ENCODE measurements around the gene PPP2R5C. TPM values are rescaled to one million over a fixed set of nuclear protein-coding genes. Genes with fewer than 3 reads are reported as not detected.

PPP2R5C gene
- total RNA-seq, 1 experiment from 2014 or later = 96.1 TPM

DNA sequence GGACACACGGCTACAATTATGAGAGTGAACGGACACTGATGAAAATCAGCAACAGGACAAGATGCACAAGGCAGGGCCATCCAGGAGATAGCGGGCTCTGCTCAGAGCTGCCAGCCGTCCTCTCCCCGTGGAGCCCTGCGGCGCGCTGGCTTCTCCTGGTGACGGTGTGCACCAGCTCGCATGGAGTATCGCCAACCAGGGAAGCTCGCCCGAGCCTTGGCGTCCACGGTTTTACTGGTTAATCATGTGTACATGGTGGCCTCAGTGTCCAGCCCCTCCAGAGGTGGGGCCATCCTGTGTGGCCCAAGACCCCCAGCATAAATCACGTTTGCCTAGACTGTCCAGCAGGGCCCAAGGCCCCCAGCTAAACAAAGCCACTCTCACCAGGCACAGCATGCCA, 171.7 kb downstream of the PPP2R5C start:
- Histone ChIP-seq H3K4me3 (ENCODE audit: low read length) (no peak overlapping the region), H3K27me3 (ENCODE audit: low read length) (no peaks in the 10 kb centered on the region), H3K79me2 (ENCODE audit: low read length) (no peaks in the 10 kb centered on the region), H3K9ac (ENCODE audit: low read length) (no peak overlapping the region), H3K27ac (ENCODE audit: low read length) (no peak overlapping the region), H3K4me2 (ENCODE audit: low read length) (no peak overlapping the region), H4K20me1 (ENCODE audit: low read length) (no peaks in the 10 kb centered on the region), H3F3A (ENCODE audit: low read length, unreplicated experiment) (no peaks in the 10 kb centered on the region), H3K4me1 (ENCODE audit: insufficient read depth, low read length) (no peaks in the 10 kb centered on the region), H2AFZ (ENCODE audit: low read length) (no peak overlapping the region), H3K9me2 (replicated peaks; ENCODE audit: low read length) (no peaks in the 10 kb centered on the region), H3K9me3 (ENCODE audit: low read length) (no peaks in the 10 kb centered on the region), H3K36me3 (ENCODE audit: low read depth, low read length) (no peaks in the 10 kb centered on the region)
- BruUV-seq (replicated peaks) = no TSS peak
- ATAC-seq (no peak; the same call in 1 of the 2 replicates), DNase-seq (no peak)
- ChIA-PET CTCF (interaction anchor here (0.6 kb wide), 1 partner anchor 99 kb away, joined by 3 read pairs; no protein-coding TSS in a partner anchor), POLR2A (ENCODE audit: unreplicated experiment) (no interaction called here)
- intact Hi-C loops (cut with micrococcal nuclease) = no loop called here
- TF ChIP-seq EZH2phosphoT487 (IDR thresholded peaks at IDR 0.05; ENCODE audit: borderline replicate concordance, low read length) = no peak
- TF ChIP-seq, protein P1, sequence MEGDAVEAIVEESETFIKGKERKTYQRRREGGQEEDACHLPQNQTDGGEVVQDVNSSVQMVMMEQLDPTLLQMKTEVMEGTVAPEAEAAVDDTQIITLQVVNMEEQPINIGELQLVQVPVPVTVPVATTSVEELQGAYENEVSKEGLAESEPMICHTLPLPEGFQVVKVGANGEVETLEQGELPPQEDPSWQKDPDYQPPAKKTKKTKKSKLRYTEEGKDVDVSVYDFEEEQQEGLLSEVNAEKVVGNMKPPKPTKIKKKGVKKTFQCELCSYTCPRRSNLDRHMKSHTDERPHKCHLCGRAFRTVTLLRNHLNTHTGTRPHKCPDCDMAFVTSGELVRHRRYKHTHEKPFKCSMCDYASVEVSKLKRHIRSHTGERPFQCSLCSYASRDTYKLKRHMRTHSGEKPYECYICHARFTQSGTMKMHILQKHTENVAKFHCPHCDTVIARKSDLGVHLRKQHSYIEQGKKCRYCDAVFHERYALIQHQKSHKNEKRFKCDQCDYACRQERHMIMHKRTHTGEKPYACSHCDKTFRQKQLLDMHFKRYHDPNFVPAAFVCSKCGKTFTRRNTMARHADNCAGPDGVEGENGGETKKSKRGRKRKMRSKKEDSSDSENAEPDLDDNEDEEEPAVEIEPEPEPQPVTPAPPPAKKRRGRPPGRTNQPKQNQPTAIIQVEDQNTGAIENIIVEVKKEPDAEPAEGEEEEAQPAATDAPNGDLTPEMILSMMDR (conservative IDR thresholded peaks at IDR 0.05; ENCODE audit: low read depth, low read length) = no peak
- TF ChIP-seq EZH2 (IDR thresholded peaks at IDR 0.05; ENCODE audit: low read length, unreplicated experiment) = no peak

DNA sequence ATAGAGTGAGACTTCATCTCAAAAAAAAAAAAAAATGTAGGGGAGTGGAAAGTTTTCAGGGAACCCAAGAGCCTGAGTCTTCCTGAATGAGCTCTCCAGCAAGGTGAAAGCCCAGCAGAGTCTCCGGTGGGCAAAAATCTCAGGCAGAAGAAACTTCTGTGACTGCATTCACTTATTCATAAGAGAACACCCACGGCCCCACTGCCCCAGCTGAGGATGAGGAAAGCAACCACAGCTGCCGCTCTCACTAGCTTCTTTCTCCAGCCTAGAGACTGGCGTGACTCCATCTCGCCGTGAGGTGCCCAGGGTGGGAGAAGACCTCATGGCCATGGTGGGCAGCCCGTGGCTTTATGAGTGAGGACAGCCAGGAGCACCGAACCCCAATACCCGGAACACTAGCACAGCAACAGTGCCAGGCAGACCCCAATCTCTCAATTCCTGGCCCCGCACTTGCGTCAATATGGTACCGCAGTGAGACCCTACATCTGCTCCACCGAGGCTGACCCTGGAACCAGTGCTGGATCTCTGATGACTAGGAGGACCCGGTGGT, 173.2 kb downstream of the PPP2R5C start:
- Histone ChIP-seq H3K79me2 (ENCODE audit: low read length) (no peaks in the 10 kb centered on the region), H3K4me1 (ENCODE audit: insufficient read depth, low read length) (no peaks in the 10 kb centered on the region), H3K9me3 (ENCODE audit: low read length) (no peaks in the 10 kb centered on the region), H3K4me3 (ENCODE audit: low read length) (no peak overlapping the region), H3K4me2 (ENCODE audit: low read length) (no peak overlapping the region), H3K9me2 (replicated peaks; ENCODE audit: low read length) (no peaks in the 10 kb centered on the region), H2AFZ (ENCODE audit: low read length) (no peak overlapping the region), H3K36me3 (ENCODE audit: low read depth, low read length) (no peaks in the 10 kb centered on the region), H3K27me3 (ENCODE audit: low read length) (no peaks in the 10 kb centered on the region), H4K20me1 (ENCODE audit: low read length) (no peaks in the 10 kb centered on the region), H3F3A (ENCODE audit: low read length, unreplicated experiment) (no peaks in the 10 kb centered on the region), H3K9ac (ENCODE audit: low read length) (no peak overlapping the region), H3K27ac (ENCODE audit: low read length) (no peak overlapping the region)
- no peak for TF ChIP-seq EZH2phosphoT487 (IDR thresholded peaks at IDR 0.05; ENCODE audit: borderline replicate concordance, low read length)
- no peak for ATAC-seq
- no peak for DNase-seq
- CTCF ChIA-PET = no interaction called here
- intact Hi-C loops (cut with micrococcal nuclease) = no loop called here
- POLR2A ChIA-PET (ENCODE audit: unreplicated experiment) = no interaction called here
- no TSS peak for BruUV-seq (replicated peaks)

DNA sequence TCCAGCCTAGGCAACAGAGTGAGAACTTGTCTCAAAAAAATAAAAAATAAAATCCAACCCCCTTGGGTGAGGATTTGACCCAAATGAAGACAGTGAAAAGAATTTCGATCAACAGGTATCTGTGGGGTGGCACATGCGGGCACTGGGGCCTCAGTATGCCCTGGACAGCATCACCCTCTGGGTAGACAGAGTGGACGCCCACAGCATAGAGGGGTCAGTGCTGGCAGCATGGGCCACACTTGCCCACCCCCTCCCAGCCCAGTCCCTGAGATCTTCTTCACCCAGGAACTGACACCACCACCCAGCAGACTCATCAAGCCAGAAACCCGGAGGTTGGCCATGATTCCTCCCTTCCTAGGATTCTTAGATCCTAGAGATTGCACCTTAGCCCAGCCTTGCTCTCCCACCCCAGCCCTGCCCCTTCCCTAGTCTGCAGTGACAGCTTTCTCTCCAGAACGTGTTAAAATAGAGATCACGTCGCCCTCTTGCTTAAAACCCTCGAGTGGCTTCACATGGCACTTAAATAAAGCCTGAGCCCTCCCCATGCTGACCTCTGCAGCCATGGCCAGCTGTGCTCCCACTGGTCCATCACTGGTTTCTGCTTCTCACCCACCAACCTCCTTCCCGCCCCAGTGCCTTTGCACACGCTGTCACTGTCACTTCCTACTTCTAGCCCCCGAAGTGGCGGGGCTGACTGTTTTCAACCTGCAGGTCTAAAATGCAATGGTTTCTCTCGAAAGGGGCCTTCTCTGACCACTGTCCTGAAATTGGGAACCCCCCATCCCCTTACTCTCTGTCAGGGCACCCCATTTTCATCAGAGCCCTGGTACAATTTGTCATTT, 176.6 kb downstream of the PPP2R5C start:
- Histone ChIP-seq H3K4me1 (ENCODE audit: insufficient read depth, low read length) (no peaks in the 10 kb centered on the region), H3K27ac (ENCODE audit: low read length) (no peak overlapping the region), H3K4me3 (ENCODE audit: low read length) (no peak overlapping the region), H3K4me2 (ENCODE audit: low read length) (0 out of 2 replicates have a peak overlapping the region, but pooled peaks have one; percentile 28), H2AFZ (ENCODE audit: low read length) (no peak overlapping the region), H3K36me3 (ENCODE audit: low read depth, low read length) (no peaks in the 10 kb centered on the region), H3K9me3 (ENCODE audit: low read length) (no peaks in the 10 kb centered on the region), H3K9ac (ENCODE audit: low read length) (no peak overlapping the region), H3K27me3 (ENCODE audit: low read length) (no peaks in the 10 kb centered on the region), H3K9me2 (replicated peaks; ENCODE audit: low read length) (no peaks in the 10 kb centered on the region), H3K79me2 (ENCODE audit: low read length) (no peaks in the 10 kb centered on the region), H4K20me1 (ENCODE audit: low read length) (no peaks in the 10 kb centered on the region), H3F3A (ENCODE audit: low read length, unreplicated experiment) (no peaks in the 10 kb centered on the region)
- TF ChIP-seq EZH2 (IDR thresholded peaks at IDR 0.05; ENCODE audit: low read length, unreplicated experiment) = no peak
- TF ChIP-seq EZH2phosphoT487 (IDR thresholded peaks at IDR 0.05; ENCODE audit: borderline replicate concordance, low read length) = no peak
- TF ChIP-seq, protein P1 (conservative IDR thresholded peaks at IDR 0.05; ENCODE audit: low read depth, low read length) = no peak
- no TSS peak for BruUV-seq (replicated peaks)
- intact Hi-C loops (cut with micrococcal nuclease) = no loop called here
- DNase-seq (no peak), ATAC-seq (no peak)
- ChIA-PET CTCF (no interaction called here), POLR2A (ENCODE audit: unreplicated experiment) (no interaction called here)
